Natural killer cell (primary cell): Measurements from ENCODE around the gene SPDYE6. TPM values are rescaled to one million over a fixed set of nuclear protein-coding genes. Genes with fewer than 3 reads are reported as not detected.

Experiments used
- ATAC-seq, 3 donors: fragments of 150-1000 bp in 2 of 3; fragments of 200-7000 bp in 1 of 3; cut with Tn5 transposase; 1 replicate in 1 of 3; 2 replicates in 2 of 3; pipeline ENCODE4 v1.10.0; 2021; ENCODE audit warnings: mild to moderate bottlenecking in 2 of 3, moderate library complexity in 2 of 3
- DNase-seq, 2 donors: peaks; one replicate each; pipeline versions ENCODE4 v3.0.0 to v3.0.0-alpha.2; 2013 to 2021; ENCODE audit warnings: mixed read lengths in 1 of 2
- H3K27ac ChIP-seq: one replicate; pipeline ENCODE4 v1.5.1; 2013; ENCODE audit warnings: mild to moderate bottlenecking, low read length
- H3K27me3 ChIP-seq: one replicate; pipeline ENCODE4 v1.6.1; 2013; ENCODE audit warnings: low read length; ENCODE audit not compliant: control insufficient read depth, insufficient read depth
- H3K36me3 ChIP-seq: one replicate; pipeline ENCODE4 v1.6.1; 2013; ENCODE audit warnings: low read length; ENCODE audit not compliant: control insufficient read depth, insufficient read depth
- H3K4me1 ChIP-seq: one replicate; pipeline ENCODE4 v1.6.1; 2013; ENCODE audit warnings: low read length; ENCODE audit not compliant: control insufficient read depth, insufficient read depth
- H3K4me3 ChIP-seq: one replicate; pipeline ENCODE4 v1.5.1; 2013; ENCODE audit warnings: low read length
- H3K9me3 ChIP-seq: one replicate; pipeline ENCODE4 v1.6.1; 2013; ENCODE audit warnings: low read length; ENCODE audit not compliant: control insufficient read depth, insufficient read depth
- H3K27ac Mint-ChIP-seq, 2 donors: one replicate each; pipeline ENCODE4 v1.8.0; 2022; ENCODE audit warnings: mild to moderate bottlenecking in 2 of 2, mixed read lengths in 2 of 2, moderate library complexity in 1 of 2
- H3K27me3 Mint-ChIP-seq, 2 donors: one replicate each; pipeline ENCODE4 v1.8.0; 2022; ENCODE audit warnings: low read depth in 2 of 2, mixed read lengths in 2 of 2
- H3K36me3 Mint-ChIP-seq: one replicate; pipeline ENCODE4 v1.8.0; 2022; ENCODE audit warnings: mixed read lengths
- H3K4me1 Mint-ChIP-seq, 2 donors: one replicate each; pipeline ENCODE4 v1.8.0; 2022; ENCODE audit warnings: mixed read lengths in 2 of 2
- H3K4me3 Mint-ChIP-seq: one replicate; pipeline ENCODE4 v1.8.0; 2022; ENCODE audit warnings: mild to moderate bottlenecking, moderate library complexity, mixed read lengths
- H3K9me3 Mint-ChIP-seq, 2 donors: one replicate each; pipeline ENCODE4 v1.8.0; 2022; ENCODE audit warnings: mixed read lengths in 2 of 2
- CTCF ChIP-seq: fragments of 200-600 bp; IDR thresholded peaks from one replicate; pipeline ENCODE4 v1.8.0; 2022; ENCODE audit warnings: antibody characterized with exemption
- WGBS: methylation state at CpG from one replicate; pipeline ENCODE4 v1.1.7; 2013; ENCODE audit warnings: missing lambda C conversion rate; ENCODE audit not compliant: insufficient coverage; 5-methylcytosine and 5-hydroxymethylcytosine counted together
- intact Hi-C: fragments of 100-400 bp; cut with micrococcal nuclease; formaldehyde crosslinking; loops from one replicate; pipeline ENCODE4 v1.14.2; 2022
- total RNA-seq, 4 donors: library from RNA; stranded (reverse); fragments of 120-200 nt in 1 of 4; gene quantifications; one replicate each; pipeline versions ENCODE4 v1.2.3 to v1.2.4, GENCODE V29; 2013 to 2022

Gene SPDYE6
- total RNA-seq, 3 donors from 2014 or later (not counting 1 experiment from before 2014, with no cell fraction given), result not detected

- no peaks in the 10 kb centered on the region for H3K4me1 Mint-ChIP-seq
- Histone ChIP-seq H3K9me3 (no peaks in the 10 kb centered on the region), H3K4me3 (no peak overlapping the region), H3K27me3 (no peaks in the 10 kb centered on the region), H3K27ac (no peak overlapping the region), H3K36me3 (no peaks in the 10 kb centered on the region), H3K4me1 (no peaks in the 10 kb centered on the region)
- no peak for DNase-seq
- no peak overlapping the region for H3K27ac Mint-ChIP-seq
- no peak for TF ChIP-seq CTCF
- no peaks in the 10 kb centered on the region for H3K36me3 Mint-ChIP-seq
- 93% methylated on average over 22 of the region's 22 CpGs for WGBS
- intact Hi-C loops, result no loop called here
- H3K27me3 Mint-ChIP-seq, result no peaks in the 10 kb centered on the region
- H3K9me3 Mint-ChIP-seq, result no peaks in the 10 kb centered on the region
- ATAC-seq, result no peak
- H3K4me3 Mint-ChIP-seq, result no peak overlapping the region
Observed at GRCh38 chr7:102313997-102314780, 42.1 kb downstream of the SPDYE6 start.

GRCh38 chr7:102312317-102312716 lies 43.9 kb downstream of the SPDYE6 start:
- Mint-ChIP-seq H3K4me1 (no peaks in the 10 kb centered on the region), H3K36me3 (no peaks in the 10 kb centered on the region)
- H3K27ac ChIP-seq, result no peak overlapping the region

GRCh38 chr7:102310414-102310815 lies 45.8 kb downstream of the SPDYE6 start:
- DNase-seq (no peak), ATAC-seq (no peak)
- H3K27ac ChIP-seq, result no peak overlapping the region
- no peaks in the 10 kb centered on the region for H3K27me3 Mint-ChIP-seq
- H3K27me3 ChIP-seq, result no peaks in the 10 kb centered on the region
- no peaks in the 10 kb centered on the region for H3K9me3 ChIP-seq
- intact Hi-C loops, result no loop called here
- TF ChIP-seq CTCF, result no peak
- H3K4me1 Mint-ChIP-seq, result peaks cover 0 to 4% of the 10 kb centered on the region in 2 donors
- peaks cover 28% of the 10 kb centered on the region for H3K4me1 ChIP-seq
- no peaks in the 10 kb centered on the region for H3K9me3 Mint-ChIP-seq
- 96% methylated on average over 9 of the region's 9 CpGs for WGBS
- no peak overlapping the region for H3K4me3 Mint-ChIP-seq
- peaks cover 1% of the 10 kb centered on the region for H3K36me3 ChIP-seq
- H3K36me3 Mint-ChIP-seq, result no peaks in the 10 kb centered on the region
- no peak overlapping the region for H3K4me3 ChIP-seq
- H3K27ac Mint-ChIP-seq, result no peak overlapping the region

More at GRCh38 chr7:102312317-102312716, 43.9 kb downstream of the SPDYE6 start:
- no peak for ATAC-seq
- H3K36me3 ChIP-seq, result peaks cover 1% of the 10 kb centered on the region
- DNase-seq, result no peak
- H3K9me3 ChIP-seq, result no peaks in the 10 kb centered on the region
- H3K27me3 ChIP-seq, result no peaks in the 10 kb centered on the region
- Mint-ChIP-seq H3K27ac (no peak overlapping the region), H3K9me3 (no peaks in the 10 kb centered on the region), H3K4me3 (no peak overlapping the region), H3K27me3 (no peaks in the 10 kb centered on the region)
- intact Hi-C loops, result no loop called here
- 80% methylated on average over 2 of the region's 2 CpGs for WGBS
- H3K4me1 ChIP-seq, result peaks cover 9% of the 10 kb centered on the region
- no peak for TF ChIP-seq CTCF
- H3K4me3 ChIP-seq, result no peak overlapping the region
